H9 (cell line): Measurements from ENCODE around the gene PAM. TPM values are rescaled to one million over a fixed set of nuclear protein-coding genes. Genes with fewer than 3 reads are reported as not detected.

ENCODE experiments used
- DNase-seq: peaks from one replicate; pipeline ENCODE4 v3.0.0-alpha.2; 2017
- H2AFZ ChIP-seq: one replicate; pipeline ENCODE4 v1.6.1; 2013; ENCODE audit warnings: mild to moderate bottlenecking, low read length, control low read depth, moderate library complexity
- H2AK5ac ChIP-seq: 2 replicates; pipeline ENCODE4 v1.6.1; 2013; ENCODE audit warnings: low read length, control low read depth, mixed read lengths; ENCODE audit not compliant: insufficient read length
- H2BK120ac ChIP-seq: one replicate; pipeline ENCODE4 v1.6.1; 2013; ENCODE audit warnings: low read depth, mild to moderate bottlenecking, low read length, control low read depth, inconsistent platforms; ENCODE audit not compliant: poor library complexity, severe bottlenecking
- H2BK12ac ChIP-seq: 2 replicates; pipeline ENCODE4 v1.6.1; 2013; ENCODE audit warnings: low read length, control low read depth, mixed read lengths, low read depth; ENCODE audit not compliant: insufficient read length
- H2BK15ac ChIP-seq: 2 replicates; pipeline ENCODE4 v1.6.1; 2013; ENCODE audit warnings: low read depth, low read length, control low read depth
- H2BK20ac ChIP-seq: one replicate; pipeline ENCODE4 v1.6.1; 2013; ENCODE audit warnings: low read depth, mild to moderate bottlenecking, low read length, control low read depth, inconsistent platforms; ENCODE audit not compliant: poor library complexity, severe bottlenecking
- H2BK5ac ChIP-seq: 2 replicates; pipeline ENCODE4 v1.6.1; 2013; ENCODE audit warnings: low read length, control low read depth, mixed read lengths; ENCODE audit not compliant: insufficient read length
- H3K14ac ChIP-seq: 2 replicates; pipeline ENCODE4 v1.6.1; 2013; ENCODE audit warnings: low read length, control low read depth; ENCODE audit not compliant: insufficient read depth
- H3K18ac ChIP-seq: 2 replicates; pipeline ENCODE4 v1.6.1; 2013; ENCODE audit warnings: low read depth, mild to moderate bottlenecking, mixed read lengths, low read length, control low read depth; ENCODE audit not compliant: insufficient read length
- H3K23ac ChIP-seq: 2 replicates; pipeline ENCODE4 v1.6.1; 2013; ENCODE audit warnings: low read length, control low read depth, mixed read lengths, low read depth; ENCODE audit not compliant: insufficient read length
- H3K23me2 ChIP-seq: 2 replicates; pipeline ENCODE4 v1.6.1; 2013; ENCODE audit warnings: low read depth, mild to moderate bottlenecking, mixed read lengths, low read length, control low read depth; ENCODE audit not compliant: insufficient read length, poor library complexity, severe bottlenecking
- H3K27ac ChIP-seq: 2 replicates; pipeline ENCODE4 v1.5.1; 2013; ENCODE audit warnings: low read length, control low read depth, mixed read lengths, low read depth; ENCODE audit not compliant: insufficient read length
- H3K27me3 ChIP-seq: 2 replicates; pipeline ENCODE4 v1.6.1; 2013; ENCODE audit warnings: low read length, control low read depth, inconsistent platforms; ENCODE audit not compliant: insufficient read depth
- H3K4ac ChIP-seq: 2 replicates; pipeline ENCODE4 v1.6.1; 2013; ENCODE audit warnings: low read depth, mild to moderate bottlenecking, control low read depth, inconsistent platforms, low read length, moderate library complexity
- H3K4me1 ChIP-seq: 2 replicates; pipeline ENCODE4 v1.6.1; 2013; ENCODE audit warnings: low read length, control low read depth, inconsistent platforms; ENCODE audit not compliant: insufficient read depth
- H3K4me2 ChIP-seq: 2 replicates; pipeline ENCODE4 v1.6.1; 2013; ENCODE audit warnings: low read length, control low read depth, mixed read lengths; ENCODE audit not compliant: insufficient read length, insufficient read depth
- H3K56ac ChIP-seq: 2 replicates; pipeline ENCODE4 v1.6.1; 2013; ENCODE audit warnings: low read depth, mild to moderate bottlenecking, mixed read lengths, low read length, control low read depth; ENCODE audit not compliant: insufficient read length
- H3K79me1 ChIP-seq: 2 replicates; pipeline ENCODE4 v1.6.1; 2013; ENCODE audit warnings: low read depth, mild to moderate bottlenecking, moderate library complexity, low read length, control low read depth, inconsistent platforms; ENCODE audit not compliant: insufficient read depth, poor library complexity, severe bottlenecking
- H3K79me2 ChIP-seq: 2 replicates; pipeline ENCODE4 v1.6.1; 2013; ENCODE audit warnings: low read length, control low read depth, inconsistent platforms; ENCODE audit not compliant: insufficient read depth
- H3K9ac ChIP-seq: 2 replicates; pipeline ENCODE4 v1.6.1; 2013; ENCODE audit warnings: low read length, control low read depth, mixed read lengths; ENCODE audit not compliant: insufficient read length; ENCODE audit errors: extremely low read depth
- H3K9me3 ChIP-seq: one replicate; pipeline ENCODE4 v1.6.1; 2013; ENCODE audit warnings: low read depth, low read length, inconsistent platforms; ENCODE audit not compliant: control insufficient read depth
- H3T11ph ChIP-seq: one replicate; pipeline ENCODE4 v1.6.1; 2013; ENCODE audit warnings: mild to moderate bottlenecking, low read length, control low read depth, inconsistent platforms
- H4K20me1 ChIP-seq: one replicate; pipeline ENCODE4 v1.6.1; 2013; ENCODE audit not compliant: control insufficient read depth, insufficient read length, insufficient read depth
- H4K5ac ChIP-seq: 2 replicates; pipeline ENCODE4 v1.6.1; 2013; ENCODE audit warnings: low read depth, mild to moderate bottlenecking, mixed read lengths, low read length, control low read depth; ENCODE audit not compliant: insufficient read length
- H4K8ac ChIP-seq: replicated peaks from 2 replicates; pipeline ENCODE4 v1.6.1; 2013; ENCODE audit warnings: low read length, control low read depth, mixed read lengths, low read depth; ENCODE audit not compliant: insufficient read length
- H4K91ac ChIP-seq: 2 replicates; pipeline ENCODE4 v1.6.1; 2013; ENCODE audit warnings: low read depth, mild to moderate bottlenecking, moderate library complexity, mixed read lengths, low read length, control low read depth; ENCODE audit not compliant: insufficient read length
- H3K27ac Mint-ChIP-seq, 3 experiments: 2 replicates in 2 of 3; 3 replicates in 1 of 3; pipeline ENCODE4 v1.8.0; 2020 to 2021; ENCODE audit warnings: mixed read lengths in 3 of 3, mild to moderate bottlenecking in 1 of 3, moderate library complexity in 1 of 3
- H3K27me3 Mint-ChIP-seq: 2 replicates; pipeline ENCODE4 v1.8.0; 2021; ENCODE audit warnings: low read depth, mild to moderate bottlenecking, moderate library complexity, mixed read lengths
- H3K36me3 Mint-ChIP-seq, 3 experiments: 2 replicates in 2 of 3; 3 replicates in 1 of 3; pipeline ENCODE4 v1.8.0; 2020 to 2021; ENCODE audit warnings: low read depth in 3 of 3, mixed read lengths in 3 of 3; ENCODE audit not compliant: insufficient read depth in 1 of 3
- H3K4me1 Mint-ChIP-seq, 2 experiments: 2 replicates each; pipeline ENCODE4 v1.8.0; 2020; ENCODE audit warnings: mixed read lengths in 2 of 2
- H3K4me3 Mint-ChIP-seq, 2 experiments: 2 replicates in 1 of 2; 3 replicates in 1 of 2; pipeline ENCODE4 v1.8.0; 2020 to 2021; ENCODE audit warnings: mild to moderate bottlenecking in 2 of 2, mixed read lengths in 2 of 2, moderate library complexity in 1 of 2
- H3K9me3 Mint-ChIP-seq, 2 experiments: 2 replicates in 1 of 2; 3 replicates in 1 of 2; pipeline ENCODE4 v1.8.0; 2020; ENCODE audit warnings: mild to moderate bottlenecking in 2 of 2, mixed read lengths in 2 of 2, moderate library complexity in 1 of 2
- whole genome bisulfite sequencing: extraction: QIAGEN DNeasy Blood & Tissue Kit; methylation state at CpG from one replicate; pipeline ENCODE4 v1.1.7; 2013; ENCODE audit warnings: missing lambda C conversion rate, low lambda C conversion rate, mixed read lengths; ENCODE audit not compliant: insufficient read length; ENCODE audit errors: extremely low coverage; 5-methylcytosine and 5-hydroxymethylcytosine counted together
- total RNA-seq: library from RNA; stranded (reverse); gene quantifications from 2 replicates; pipeline ENCODE4 v1.2.1, GENCODE V29; 2021
- TF ChIP-seq, protein P1 (sequence below): fragments of 200-600 bp; sonication (generic); conservative IDR thresholded peaks from 3 replicates; pipeline ENCODE4 v1.8.0; 2021; ENCODE audit warnings: antibody characterized with exemption, mild to moderate bottlenecking

The PAM gene
- total RNA-seq, 1 experiment from 2014 or later, result 31.5 TPM

DNA sequence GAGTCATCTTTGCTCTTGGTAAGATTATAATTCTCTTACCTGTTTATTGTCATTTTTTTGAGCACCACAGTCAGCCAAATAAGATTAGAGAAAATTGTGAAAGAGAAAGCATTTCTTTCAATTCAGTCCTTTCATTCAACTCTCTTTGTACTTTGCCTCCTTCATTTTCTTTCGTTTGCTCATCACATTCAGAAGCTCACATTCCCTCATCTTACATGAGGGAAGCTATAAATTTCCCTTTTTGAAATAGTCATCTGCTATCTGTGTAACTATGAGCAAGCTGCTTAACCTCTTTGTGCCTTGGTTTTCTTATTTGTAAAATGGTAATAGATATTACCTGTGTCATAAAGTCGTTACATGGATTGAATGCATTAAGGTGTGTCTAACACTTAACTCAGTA, 41.4 kb downstream of the PAM start:
- no peaks in the 10 kb centered on the region; a peak in 2 of 7 replicates for H3K36me3 Mint-ChIP-seq
- TF ChIP-seq, protein P1, sequence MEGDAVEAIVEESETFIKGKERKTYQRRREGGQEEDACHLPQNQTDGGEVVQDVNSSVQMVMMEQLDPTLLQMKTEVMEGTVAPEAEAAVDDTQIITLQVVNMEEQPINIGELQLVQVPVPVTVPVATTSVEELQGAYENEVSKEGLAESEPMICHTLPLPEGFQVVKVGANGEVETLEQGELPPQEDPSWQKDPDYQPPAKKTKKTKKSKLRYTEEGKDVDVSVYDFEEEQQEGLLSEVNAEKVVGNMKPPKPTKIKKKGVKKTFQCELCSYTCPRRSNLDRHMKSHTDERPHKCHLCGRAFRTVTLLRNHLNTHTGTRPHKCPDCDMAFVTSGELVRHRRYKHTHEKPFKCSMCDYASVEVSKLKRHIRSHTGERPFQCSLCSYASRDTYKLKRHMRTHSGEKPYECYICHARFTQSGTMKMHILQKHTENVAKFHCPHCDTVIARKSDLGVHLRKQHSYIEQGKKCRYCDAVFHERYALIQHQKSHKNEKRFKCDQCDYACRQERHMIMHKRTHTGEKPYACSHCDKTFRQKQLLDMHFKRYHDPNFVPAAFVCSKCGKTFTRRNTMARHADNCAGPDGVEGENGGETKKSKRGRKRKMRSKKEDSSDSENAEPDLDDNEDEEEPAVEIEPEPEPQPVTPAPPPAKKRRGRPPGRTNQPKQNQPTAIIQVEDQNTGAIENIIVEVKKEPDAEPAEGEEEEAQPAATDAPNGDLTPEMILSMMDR, result no peak
- no peak for DNase-seq
- Histone ChIP-seq H2BK5ac (no peak overlapping the region), H2AFZ (no peak overlapping the region), H3K23me2 (no peaks in the 10 kb centered on the region), H4K5ac (no peak overlapping the region), H4K91ac (no peak overlapping the region), H2BK20ac (no peak overlapping the region), H3K27ac (no peak overlapping the region), H3K27me3 (no peaks in the 10 kb centered on the region), H3K23ac (no peak overlapping the region), H2BK12ac (no peak overlapping the region), H3K4me2 (no peak overlapping the region), H3K18ac (no peak overlapping the region), H2BK120ac (no peak overlapping the region), H3K79me1 (no peaks in the 10 kb centered on the region), H3K4ac (no peak overlapping the region), H3K4me1 (peaks cover 1% of the 10 kb centered on the region; the same call in 1 of the 2 replicates), H3T11ph (no peak overlapping the region), H3K79me2 (no peaks in the 10 kb centered on the region), H2BK15ac (no peak overlapping the region), H4K8ac (no peak overlapping the region), H3K9me3 (no peaks in the 10 kb centered on the region), H4K20me1 (no peaks in the 10 kb centered on the region), H2AK5ac (no peak overlapping the region), H3K9ac (no peak overlapping the region), H3K56ac (no peak overlapping the region), H3K14ac (no peak overlapping the region)
- whole genome bisulfite sequencing, result no CpG with 5 or more reads among the region's 2 CpGs
- no peak overlapping the region for H3K4me3 Mint-ChIP-seq
- H3K27ac Mint-ChIP-seq, result peak overlapping the region in 1 of 3 experiments; percentile 54; a peak in 2 of 7 replicates
- H3K9me3 Mint-ChIP-seq, result no peaks in the 10 kb centered on the region
- H3K4me1 Mint-ChIP-seq, result peaks cover 64 to 82% of the 10 kb centered on the region in 2 experiments
- no peaks in the 10 kb centered on the region for H3K27me3 Mint-ChIP-seq
